DOHH2 (cell line): Measurements from ENCODE around the gene METTL1.

Experiments
- H3F3A ChIP-seq: fragments of 200-600 bp; sonication (generic), shearing (Covaris generic); 2 replicates; pipeline ENCODE4 v1.6.0; 2016; ENCODE audit warnings: antibody characterized with exemption, mild to moderate bottlenecking; ENCODE audit not compliant: control insufficient read depth, insufficient read depth
- H3K27ac ChIP-seq: fragments of 200-600 bp; sonication (generic); 2 replicates; pipeline ENCODE4 v1.5.1; 2014; ENCODE audit warnings: low read depth, mild to moderate bottlenecking, low read length, moderate library complexity
- H3K27me3 ChIP-seq: fragments of 200-600 bp; sonication (generic); 2 replicates; pipeline ENCODE4 v1.6.1; 2014; ENCODE audit warnings: mild to moderate bottlenecking, low read length, mixed read lengths; ENCODE audit not compliant: control insufficient read depth
- H3K36me3 ChIP-seq: fragments of 200-600 bp; sonication (generic); 2 replicates; pipeline ENCODE4 v1.6.1; 2014; ENCODE audit warnings: mild to moderate bottlenecking, low read length, moderate library complexity, mixed read lengths; ENCODE audit not compliant: control insufficient read depth
- H3K4me1 ChIP-seq: fragments of 200-600 bp; sonication (generic); 2 replicates; pipeline ENCODE4 v1.6.1; 2014; ENCODE audit warnings: mild to moderate bottlenecking, low read length, mixed read lengths; ENCODE audit not compliant: control insufficient read depth
- H3K4me2 ChIP-seq: fragments of 200-600 bp; sonication (generic); 2 replicates; pipeline ENCODE4 v1.6.0; 2014; ENCODE audit warnings: mild to moderate bottlenecking, low read length, moderate library complexity
- H3K4me3 ChIP-seq: fragments of 200-600 bp; sonication (generic); 2 replicates; pipeline ENCODE4 v1.5.1; 2014; ENCODE audit warnings: mild to moderate bottlenecking, low read length, mixed read lengths
- H3K79me2 ChIP-seq: fragments of 200-600 bp; sonication (generic); 2 replicates; pipeline ENCODE4 v1.6.1; 2014; ENCODE audit warnings: mild to moderate bottlenecking, low read length, mixed read lengths; ENCODE audit not compliant: control insufficient read depth
- H3K9me2 ChIP-seq: fragments of 200-600 bp; sonication (generic); replicated peaks from 2 replicates; pipeline ENCODE4 v1.6.1; 2014; ENCODE audit warnings: mild to moderate bottlenecking, low read length, mixed read lengths; ENCODE audit not compliant: control insufficient read depth
- H3K9me3 ChIP-seq: fragments of 200-600 bp; sonication (generic); 2 replicates; pipeline ENCODE4 v1.6.1; 2014; ENCODE audit warnings: antibody characterized with exemption, low read length, mixed read lengths; ENCODE audit not compliant: control insufficient read depth, insufficient read depth
- H4K20me1 ChIP-seq: fragments of 200-600 bp; sonication (generic); 2 replicates; pipeline ENCODE4 v1.6.0; 2014; ENCODE audit warnings: low read depth, mild to moderate bottlenecking, antibody characterized with exemption, low read length, moderate library complexity; ENCODE audit not compliant: control insufficient read depth, insufficient read depth
- EZH2phosphoT487 ChIP-seq: fragments of 200-600 bp; sonication (generic); IDR thresholded peaks from 2 replicates; pipeline ENCODE4 v1.6.1; 2017; ENCODE audit warnings: borderline replicate concordance, mild to moderate bottlenecking, antibody characterized with exemption, low read length, moderate library complexity, mixed read lengths
- TF ChIP-seq, protein P1 (sequence below): fragments of 200-600 bp; sonication (generic); IDR thresholded peaks from one replicate; pipeline ENCODE4 v1.5.1; 2014; ENCODE audit warnings: antibody characterized with exemption, mild to moderate bottlenecking, low read depth, low read length; ENCODE audit not compliant: poor library complexity, severe bottlenecking

METTL1 gene

DNA sequence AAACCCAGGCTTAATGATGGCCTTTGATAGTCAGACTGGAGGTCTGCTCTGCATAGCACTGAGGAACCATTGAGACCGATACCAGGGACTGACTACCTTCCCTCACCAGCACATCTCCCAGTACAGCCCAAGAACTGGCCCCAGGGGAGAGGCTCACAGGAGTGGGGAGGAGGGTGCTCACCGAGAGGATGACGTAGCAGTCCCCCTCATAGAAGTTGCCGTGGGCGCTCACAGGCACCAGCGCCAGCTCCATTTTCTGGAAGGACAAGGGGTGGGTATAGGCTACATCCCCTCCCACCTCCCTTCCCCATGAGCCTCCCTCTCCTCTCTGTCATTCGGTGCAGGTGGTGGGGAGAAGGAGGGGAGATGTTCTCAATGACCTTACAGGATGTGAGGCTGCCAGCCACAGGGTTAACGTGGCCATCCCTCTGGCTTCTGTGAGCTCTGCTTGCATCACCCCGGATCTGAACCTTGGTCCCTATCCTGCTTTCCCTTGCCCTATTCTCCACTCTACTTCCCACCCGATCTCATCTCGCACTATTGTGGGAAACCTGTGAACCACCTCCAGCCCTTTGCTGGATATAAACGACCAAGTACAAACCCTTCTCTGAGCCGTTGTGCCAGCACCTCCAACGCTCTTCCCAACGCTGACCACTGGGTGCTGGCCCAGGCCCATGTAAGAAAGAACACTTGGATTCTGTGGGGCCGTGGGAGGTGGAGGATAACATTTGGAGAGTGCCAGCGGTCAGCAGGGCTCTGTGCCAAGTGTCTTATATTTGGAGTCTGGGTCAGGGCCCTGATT lies 42.3 kb upstream of the METTL1 start:
- Histone ChIP-seq H3K9me3 (no peaks in the 10 kb centered on the region), H3K4me2 (no peak overlapping the region), H3F3A (no peaks in the 10 kb centered on the region), H3K27ac (no peak overlapping the region), H3K36me3 (no peaks in the 10 kb centered on the region), H3K4me1 (no peaks in the 10 kb centered on the region), H3K27me3 (no peaks in the 10 kb centered on the region), H3K9me2 (no peaks in the 10 kb centered on the region), H3K4me3 (no peak overlapping the region), H3K79me2 (no peaks in the 10 kb centered on the region), H4K20me1 (no peaks in the 10 kb centered on the region)
- TF ChIP-seq, protein P1, sequence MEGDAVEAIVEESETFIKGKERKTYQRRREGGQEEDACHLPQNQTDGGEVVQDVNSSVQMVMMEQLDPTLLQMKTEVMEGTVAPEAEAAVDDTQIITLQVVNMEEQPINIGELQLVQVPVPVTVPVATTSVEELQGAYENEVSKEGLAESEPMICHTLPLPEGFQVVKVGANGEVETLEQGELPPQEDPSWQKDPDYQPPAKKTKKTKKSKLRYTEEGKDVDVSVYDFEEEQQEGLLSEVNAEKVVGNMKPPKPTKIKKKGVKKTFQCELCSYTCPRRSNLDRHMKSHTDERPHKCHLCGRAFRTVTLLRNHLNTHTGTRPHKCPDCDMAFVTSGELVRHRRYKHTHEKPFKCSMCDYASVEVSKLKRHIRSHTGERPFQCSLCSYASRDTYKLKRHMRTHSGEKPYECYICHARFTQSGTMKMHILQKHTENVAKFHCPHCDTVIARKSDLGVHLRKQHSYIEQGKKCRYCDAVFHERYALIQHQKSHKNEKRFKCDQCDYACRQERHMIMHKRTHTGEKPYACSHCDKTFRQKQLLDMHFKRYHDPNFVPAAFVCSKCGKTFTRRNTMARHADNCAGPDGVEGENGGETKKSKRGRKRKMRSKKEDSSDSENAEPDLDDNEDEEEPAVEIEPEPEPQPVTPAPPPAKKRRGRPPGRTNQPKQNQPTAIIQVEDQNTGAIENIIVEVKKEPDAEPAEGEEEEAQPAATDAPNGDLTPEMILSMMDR = no peak
- TF ChIP-seq EZH2phosphoT487 = no peak

DNA sequence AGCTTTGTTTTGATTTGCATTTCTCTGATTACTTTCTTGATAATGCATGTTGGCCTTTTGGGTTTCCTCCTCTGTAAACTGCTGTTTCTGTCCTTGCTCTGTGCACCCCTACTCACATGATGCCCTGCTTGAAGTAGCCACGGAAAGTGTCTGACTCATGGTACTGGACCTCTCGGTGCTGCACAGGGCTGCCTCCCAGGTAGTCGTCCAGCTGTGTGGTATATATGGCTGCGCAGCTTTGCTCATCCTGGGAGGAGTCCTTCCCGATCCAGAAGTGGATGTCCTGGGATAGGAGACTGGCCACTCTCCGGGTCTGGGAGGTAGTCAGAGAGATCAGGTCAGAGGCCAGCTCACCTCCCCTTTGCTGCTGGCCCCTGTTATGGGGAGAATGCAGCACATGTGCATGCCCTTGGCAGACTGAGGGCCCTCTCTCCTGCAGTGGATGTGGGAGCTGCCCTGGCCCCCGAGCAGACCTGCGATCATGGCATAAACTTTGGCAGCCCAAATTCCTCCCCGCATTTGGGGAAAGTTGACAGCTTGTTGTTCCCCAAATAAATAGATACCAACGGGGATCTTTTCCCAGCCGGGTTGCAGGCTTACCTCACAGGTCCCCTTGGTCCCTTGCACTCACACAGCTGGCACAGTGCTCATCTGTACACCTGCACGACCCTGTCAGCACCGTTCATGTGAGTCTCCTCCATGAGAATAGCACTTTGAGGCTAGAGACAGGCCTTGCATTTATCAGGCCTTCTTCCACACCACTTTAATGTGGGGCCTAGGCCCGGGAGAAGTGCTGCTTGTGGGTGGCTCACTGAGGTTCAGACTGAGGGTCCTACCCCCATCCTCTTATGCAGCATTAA lies 41.4 kb upstream of the METTL1 start:
- no peak for TF ChIP-seq EZH2phosphoT487
- TF ChIP-seq, protein P1 = no peak
- no peaks in the 10 kb centered on the region for H3K36me3 ChIP-seq
- H3K27ac ChIP-seq = no peak overlapping the region
- no peak overlapping the region for H3K4me3 ChIP-seq
- H3K27me3 ChIP-seq = no peaks in the 10 kb centered on the region
- no peaks in the 10 kb centered on the region for H3K79me2 ChIP-seq
- H3F3A ChIP-seq = no peaks in the 10 kb centered on the region
- no peaks in the 10 kb centered on the region for H4K20me1 ChIP-seq
- H3K4me2 ChIP-seq = no peak overlapping the region
- H3K9me2 ChIP-seq = no peaks in the 10 kb centered on the region
- no peaks in the 10 kb centered on the region for H3K9me3 ChIP-seq
- no peaks in the 10 kb centered on the region for H3K4me1 ChIP-seq

DNA sequence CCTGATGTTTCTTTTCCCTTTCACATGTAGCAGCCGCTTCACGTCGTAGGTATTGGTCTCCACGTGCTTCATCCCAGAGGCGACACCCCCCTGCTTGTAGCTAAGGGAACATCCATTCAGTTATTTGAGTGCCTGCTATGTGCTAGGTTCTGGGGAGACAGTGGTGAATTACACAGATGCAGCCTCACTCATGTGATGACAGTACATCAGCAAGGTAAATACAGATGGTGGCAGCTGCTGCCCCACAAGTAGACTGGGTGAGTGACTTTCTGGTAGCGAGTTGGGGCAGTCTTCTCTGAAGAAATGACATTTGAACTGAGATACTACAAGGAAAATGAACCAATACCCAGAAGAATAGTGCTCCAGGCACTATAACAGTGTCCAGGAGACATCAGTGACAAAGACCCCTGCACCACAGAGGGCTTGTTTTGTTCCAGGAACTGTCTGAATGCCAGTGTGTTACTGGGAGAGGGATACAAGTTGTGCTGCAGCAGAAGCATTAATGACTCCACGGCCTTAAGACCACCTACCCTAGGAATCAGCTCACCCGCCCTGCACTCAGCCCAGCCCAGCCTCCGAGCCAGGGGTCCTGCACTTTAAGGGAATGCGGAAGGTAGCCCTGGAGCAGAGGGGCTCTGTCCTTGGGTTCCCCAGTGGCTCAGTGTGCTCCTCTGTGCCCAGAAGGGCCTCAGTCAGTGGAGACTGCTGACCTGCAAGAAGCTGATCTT lies 39.3 kb upstream of the METTL1 start:
- Histone ChIP-seq H3K4me1 (no peaks in the 10 kb centered on the region), H3K4me2 (no peak overlapping the region), H3K36me3 (no peaks in the 10 kb centered on the region), H3K4me3 (no peak overlapping the region), H3K79me2 (no peaks in the 10 kb centered on the region), H4K20me1 (no peaks in the 10 kb centered on the region), H3K9me3 (no peaks in the 10 kb centered on the region), H3K27me3 (no peaks in the 10 kb centered on the region), H3K9me2 (no peaks in the 10 kb centered on the region), H3F3A (no peaks in the 10 kb centered on the region), H3K27ac (no peak overlapping the region)
- TF ChIP-seq, protein P1 = no peak
- TF ChIP-seq EZH2phosphoT487 = no peak
